HG02623 (cell line): ENCODE data around the gene SCFD2.

Experiments used
- ATAC-seq: cut with Tn5 transposase; IDR thresholded peaks from one replicate; pipeline ENCODE4 v1.9.1; 2021; ENCODE audit warnings: moderate library complexity; ENCODE audit not compliant: unreplicated experiment

SCFD2 gene

GRCh38 chr4:53118676-53119075 lies 247.2 kb downstream of the SCFD2 start:
- ATAC-seq, result no peak

DNA sequence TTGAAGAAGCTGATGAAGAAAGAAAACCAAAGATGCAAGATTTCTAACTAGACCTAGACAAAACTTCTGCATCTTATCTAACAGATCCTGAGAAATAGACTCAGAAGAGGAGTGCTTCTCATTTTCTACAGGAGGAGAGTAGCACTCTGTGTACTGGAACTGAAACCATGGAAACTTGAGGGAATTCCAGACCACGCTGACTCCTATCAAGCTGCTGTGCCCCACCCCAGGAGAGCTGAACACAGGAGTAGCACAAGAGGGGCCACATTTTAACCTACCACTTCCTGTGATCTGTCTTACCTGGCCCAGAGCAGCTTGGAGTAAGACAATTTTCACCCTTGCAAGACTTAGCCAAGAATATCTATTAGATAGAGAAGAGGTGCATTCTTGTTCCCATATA lies 248.9 kb downstream of the SCFD2 start:
- ATAC-seq, result no peak

DNA sequence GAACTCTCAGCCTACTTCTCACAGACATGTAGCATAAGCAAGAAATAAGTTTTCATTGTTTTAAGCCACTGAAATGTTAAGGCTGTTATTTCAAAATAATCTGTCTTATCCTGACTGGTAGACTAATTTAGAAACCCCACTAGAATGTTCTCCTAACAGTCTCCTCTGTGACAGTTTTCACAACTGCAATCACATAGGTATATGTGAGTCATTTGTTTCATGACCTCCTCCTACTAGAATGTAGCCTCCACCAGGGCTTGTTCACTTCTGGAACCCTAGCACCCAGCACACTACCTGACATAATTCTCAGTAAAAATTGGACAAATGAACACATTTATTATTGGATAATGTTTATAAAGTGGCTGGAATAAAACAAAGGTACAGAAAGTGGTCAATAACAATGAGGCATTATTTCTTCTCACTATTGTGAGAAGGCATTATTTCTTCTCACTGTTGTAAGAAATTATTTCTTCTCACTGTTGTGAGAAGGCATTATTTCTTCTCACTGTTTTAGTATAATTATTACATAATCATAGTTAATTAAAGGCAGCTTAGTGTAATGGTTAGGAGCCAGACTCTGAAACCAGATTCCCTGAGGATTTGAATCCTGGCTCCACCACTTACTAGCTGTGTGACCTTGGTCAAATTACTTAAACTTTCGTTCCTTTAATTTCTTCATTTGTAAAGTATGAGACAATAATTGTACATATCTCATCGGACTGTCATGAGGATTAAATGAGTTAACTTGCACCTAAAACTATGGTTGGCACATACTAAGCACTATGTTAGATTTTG lies 252.2 kb downstream of the SCFD2 start:
- ATAC-seq, result peak; percentile 63

GRCh38 chr4:53105313-53105712 lies 260.5 kb downstream of the SCFD2 start:
- no peak for ATAC-seq

GRCh38 chr4:53103481-53103880 lies 262.4 kb downstream of the SCFD2 start:
- ATAC-seq, result no peak

- no peak for ATAC-seq
These were observed 264.7 kb downstream of the SCFD2 start for GRCh38 chr4:53101191-53101581.

DNA sequence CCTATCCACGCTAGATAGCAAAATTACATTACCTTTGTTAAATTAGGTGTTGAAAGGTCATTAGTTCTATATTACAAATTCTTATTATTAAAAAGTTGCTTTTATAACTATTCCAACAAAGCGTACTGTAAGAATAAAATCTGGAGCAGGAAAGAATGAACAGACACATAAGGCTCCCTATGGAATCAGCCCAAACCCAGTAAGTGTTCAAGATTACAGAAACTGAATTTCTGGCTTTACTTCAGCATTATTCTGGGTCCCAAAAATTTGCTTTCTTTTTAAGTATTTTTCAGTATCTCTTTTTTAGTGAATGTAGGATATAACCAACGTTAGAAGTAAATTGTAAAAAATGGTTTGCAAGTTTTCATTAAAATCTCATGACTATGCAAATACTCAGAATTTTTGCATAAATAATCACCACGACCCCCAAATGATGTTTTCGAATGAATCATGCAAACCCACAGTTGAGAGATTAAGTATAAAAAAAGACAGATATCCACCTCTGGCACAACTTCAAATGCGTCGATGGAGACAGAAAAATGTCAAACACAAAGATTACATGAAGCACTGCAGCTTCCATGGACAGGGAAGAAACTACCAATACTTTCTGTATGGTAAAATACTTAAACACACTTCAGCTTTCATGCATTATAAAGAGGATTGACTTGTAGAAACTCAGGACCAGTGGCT lies 265.2 kb downstream of the SCFD2 start:
- ATAC-seq, result no peak

DNA sequence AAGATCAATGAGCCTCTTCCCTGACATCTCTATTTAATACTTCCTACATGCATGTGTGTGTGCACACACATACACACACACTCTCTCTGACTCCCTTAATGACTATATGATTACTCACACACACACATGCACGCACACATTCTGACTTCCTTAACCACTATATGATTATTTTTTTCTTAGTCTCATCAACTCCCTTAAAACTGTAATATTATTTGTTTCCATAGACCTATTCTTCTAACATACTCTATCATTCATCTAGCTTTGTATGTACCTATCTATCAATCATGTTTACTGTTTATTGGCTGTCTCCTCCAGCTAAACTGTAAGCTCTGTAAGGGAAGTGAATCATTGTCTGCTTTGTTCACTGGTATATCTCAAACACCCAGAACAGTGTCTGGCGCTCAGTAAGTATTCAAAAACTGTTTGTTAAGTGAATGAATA lies 267.2 kb downstream of the SCFD2 start:
- ATAC-seq, result no peak

GRCh38 chr4:53094040-53094439 lies 271.8 kb downstream of the SCFD2 start:
- no peak for ATAC-seq

DNA sequence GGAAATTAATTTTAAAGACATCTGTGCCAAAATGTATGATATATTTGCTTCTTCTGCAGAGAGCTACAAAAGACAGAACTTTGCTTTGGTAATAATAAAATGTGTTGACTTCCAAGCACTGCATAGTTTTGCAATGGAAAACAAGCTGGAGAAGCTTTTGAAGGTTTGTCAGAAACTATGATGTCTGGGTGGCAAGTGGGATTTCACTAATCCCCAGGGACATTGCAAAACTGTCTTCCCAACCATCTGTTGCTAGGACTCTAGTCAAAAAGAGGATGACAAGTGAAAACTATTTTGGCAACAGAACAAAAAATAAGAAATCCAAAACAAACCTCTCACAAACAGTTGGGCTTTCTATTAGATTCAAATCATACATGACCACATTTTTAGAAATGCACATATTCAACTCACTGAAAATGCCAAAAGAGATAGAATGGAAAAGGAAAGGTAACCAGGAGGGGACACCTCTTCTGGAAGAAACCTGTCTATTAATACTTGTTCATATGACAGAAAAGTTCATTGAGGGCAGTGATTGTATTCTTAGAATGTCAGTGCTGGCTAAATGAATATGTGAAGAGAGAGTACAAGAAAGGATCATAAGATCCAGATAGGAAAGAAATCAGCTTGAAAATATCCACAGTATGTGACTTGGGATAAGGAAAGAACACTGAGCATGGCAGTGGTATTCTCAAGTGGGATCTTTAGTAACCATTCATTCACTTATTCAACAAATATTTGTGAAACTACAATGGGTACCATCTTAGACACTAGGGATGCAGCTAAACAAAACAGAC lies 275.7 kb downstream of the SCFD2 start:
- no peak for ATAC-seq

GRCh38 chr4:53088152-53088551 lies 277.7 kb downstream of the SCFD2 start:
- ATAC-seq, result no peak

- ATAC-seq, result no peak
These were observed 289.4 kb downstream of the SCFD2 start for GRCh38 chr4:53076374-53076958.

GRCh38 chr4:53075162-53075785 lies 290.6 kb downstream of the SCFD2 start:
- ATAC-seq, result no peak

DNA sequence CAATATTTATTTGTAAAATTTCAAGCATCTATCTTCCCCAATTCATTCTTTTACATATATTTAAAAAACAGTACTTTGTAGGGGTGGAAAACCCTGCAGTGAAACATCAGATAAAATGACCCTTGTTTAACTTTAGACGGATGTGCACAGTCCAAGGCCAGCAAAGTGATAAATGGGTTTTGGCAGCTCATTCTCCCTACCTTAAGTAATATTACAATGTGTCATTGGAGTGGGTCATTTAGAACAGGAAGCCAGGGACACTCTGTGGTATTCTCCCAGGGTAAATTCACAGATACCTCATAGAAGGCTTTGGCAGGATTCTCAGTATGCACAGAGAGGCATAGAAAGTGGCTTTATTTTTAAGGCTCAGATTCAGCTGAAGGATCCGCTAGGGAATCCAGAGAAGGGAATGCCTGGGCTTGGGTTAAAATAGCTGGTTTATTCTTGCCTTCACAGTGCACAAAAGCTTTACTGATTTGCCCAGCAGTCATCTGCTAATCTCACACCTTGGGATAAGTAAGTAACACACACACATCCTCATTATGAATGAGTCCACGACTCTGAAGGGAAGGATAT lies 297.0 kb downstream of the SCFD2 start:
- ATAC-seq, result no peak

DNA sequence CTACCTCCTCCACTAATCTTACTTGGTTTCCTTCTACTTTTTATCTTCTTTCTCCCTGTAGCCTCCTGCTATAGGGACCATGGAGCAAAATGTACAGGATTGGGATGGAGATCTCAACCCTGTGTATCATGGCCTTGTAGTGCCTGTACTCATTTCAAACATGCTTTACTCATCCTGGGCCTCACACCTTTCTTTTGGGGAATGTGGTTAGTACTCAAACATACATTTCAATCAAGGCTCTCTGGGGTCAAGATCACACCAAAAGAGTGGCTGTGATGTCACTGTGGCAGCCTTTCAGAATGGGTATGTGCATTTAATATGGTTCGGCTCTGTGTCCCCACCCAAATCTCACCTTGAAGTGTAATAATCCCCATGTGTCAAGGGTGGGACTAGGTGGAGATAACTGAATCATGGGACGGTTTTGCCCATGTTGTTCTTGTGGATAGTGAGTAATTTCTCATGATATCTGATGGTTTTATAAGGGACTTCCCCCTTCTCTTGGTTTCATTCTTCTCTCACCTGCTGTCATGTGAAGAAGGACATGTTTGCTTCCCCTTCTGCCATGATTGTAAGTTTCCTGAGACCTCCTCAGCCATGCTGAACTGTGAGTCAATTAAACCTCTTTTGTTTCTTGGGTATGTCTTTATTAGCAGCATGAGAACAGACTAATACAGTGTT lies 298.6 kb downstream of the SCFD2 start:
- no peak for ATAC-seq

GRCh38 chr4:53066155-53066554 lies 299.7 kb downstream of the SCFD2 start:
- ATAC-seq, result no peak

DNA sequence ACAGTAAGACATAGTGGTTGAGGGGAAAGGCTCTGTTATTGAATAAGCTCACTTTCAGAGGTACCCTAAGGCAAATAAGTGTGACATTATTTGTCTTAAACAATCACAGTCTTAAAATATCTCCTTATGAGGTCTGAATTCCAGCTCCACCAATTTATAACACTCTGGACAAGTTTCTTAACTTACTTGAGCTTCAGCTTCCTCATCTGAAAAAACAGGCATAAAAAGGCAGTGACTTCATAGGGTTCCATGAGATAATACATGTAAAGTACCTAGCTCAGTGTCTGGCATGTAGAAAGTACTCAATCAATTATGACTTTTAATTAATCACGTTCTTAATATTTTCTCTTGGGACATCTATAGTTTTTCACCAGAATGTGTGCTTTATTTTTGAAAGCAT lies 301.3 kb downstream of the SCFD2 start:
- no peak for ATAC-seq

GRCh38 chr4:53061091-53061850 lies 304.6 kb downstream of the SCFD2 start:
- no peak for ATAC-seq

GRCh38 chr4:53060278-53060677 lies 305.6 kb downstream of the SCFD2 start:
- no peak for ATAC-seq
